ENCODE results near the gene HOXB13. TPM values are rescaled to one million over a fixed set of nuclear protein-coding genes. Genes with fewer than 3 reads are reported as not detected.

The HOXB13 gene
- total RNA-seq, 2 experiments from 2014 or later: not detected

- TF ChIP-seq EZH2phosphoT487 (IDR thresholded peaks at IDR 0.05; ENCODE audit: borderline replicate concordance, low read depth, low read length) (no peak), CTCF (conservative IDR thresholded peaks at IDR 0.05; ENCODE audit: low read length) (no peak)
- Histone ChIP-seq H3K36me3 (ENCODE audit: insufficient read depth, low read length) (no peaks in the 10 kb centered on the region), H4K20me1 (ENCODE audit: insufficient read depth, low read length) (no peaks in the 10 kb centered on the region), H3K9me2 (ENCODE audit: insufficient read depth, low read length) (no peaks in the 10 kb centered on the region), H3K27ac (ENCODE audit: low read depth, low read length, poor library complexity, severe bottlenecking) (no peak overlapping the region), H3K9me3 (ENCODE audit: low read length) (no peaks in the 10 kb centered on the region), H3K4me3 (ENCODE audit: low read depth, low read length, poor library complexity, severe bottlenecking) (no peak overlapping the region), H3K4me1 (ENCODE audit: insufficient read depth, low read length, poor library complexity, severe bottlenecking) (no peaks in the 10 kb centered on the region), H3K4me2 (ENCODE audit: low read length) (no peak overlapping the region), H2AFZ (ENCODE audit: low read length) (no peak overlapping the region), H3K79me2 (ENCODE audit: insufficient read depth, low read depth, low read length) (no peaks in the 10 kb centered on the region)
- no peak for DNase-seq (ENCODE audit: low spot score)
- CTCF ChIA-PET (ENCODE audit: unreplicated experiment): no interaction called here
- POLR2A ChIA-PET: no interaction called here
- no TSS peak for BruUV-seq (replicated peaks)
- intact Hi-C loops (cut with micrococcal nuclease; ENCODE audit: unreplicated experiment): loop anchor here (10.0 kb wide), 1 partner anchor 78 kb away; no protein-coding TSS in a partner anchor
These were observed 1.6 kb downstream of the HOXB13 start for GRCh38 chr17:48726916-48727286.

GRCh38 chr17:48726114-48726915 is 2.2 kb downstream of the HOXB13 start:
- intact Hi-C loops (cut with micrococcal nuclease; ENCODE audit: unreplicated experiment): loop anchor here (10.0 kb wide), 1 partner anchor 78 kb away; no protein-coding TSS in a partner anchor
- CTCF ChIA-PET (ENCODE audit: unreplicated experiment): no interaction called here

More at GRCh38 chr17:48726114-48726915, 2.2 kb downstream of the HOXB13 start:
- no peak for DNase-seq (ENCODE audit: low spot score)
- no TSS peak for BruUV-seq (replicated peaks)
- TF ChIP-seq CTCF (conservative IDR thresholded peaks at IDR 0.05; ENCODE audit: low read length) (no peak), EZH2phosphoT487 (IDR thresholded peaks at IDR 0.05; ENCODE audit: borderline replicate concordance, low read depth, low read length) (no peak)
- Histone ChIP-seq H3K36me3 (ENCODE audit: insufficient read depth, low read length) (no peaks in the 10 kb centered on the region), H3K9me3 (ENCODE audit: low read length) (no peaks in the 10 kb centered on the region), H3K4me2 (ENCODE audit: low read length) (no peak overlapping the region), H3K27ac (ENCODE audit: low read depth, low read length, poor library complexity, severe bottlenecking) (no peak overlapping the region), H2AFZ (ENCODE audit: low read length) (no peak overlapping the region), H3K9me2 (ENCODE audit: insufficient read depth, low read length) (no peaks in the 10 kb centered on the region), H4K20me1 (ENCODE audit: insufficient read depth, low read length) (no peaks in the 10 kb centered on the region), H3K79me2 (ENCODE audit: insufficient read depth, low read depth, low read length) (no peaks in the 10 kb centered on the region), H3K4me3 (ENCODE audit: low read depth, low read length, poor library complexity, severe bottlenecking) (no peak overlapping the region), H3K4me1 (ENCODE audit: insufficient read depth, low read length, poor library complexity, severe bottlenecking) (no peaks in the 10 kb centered on the region)
- POLR2A ChIA-PET: no interaction called here
